IPS-18a (cell line): ENCODE results near the gene MVD.

Experiments
- H3K27ac ChIP-seq: one replicate; pipeline ENCODE4 v1.5.1; 2013; ENCODE audit warnings: low read length
- H3K27me3 ChIP-seq: one replicate; pipeline ENCODE4 v1.6.1; 2013; ENCODE audit warnings: mild to moderate bottlenecking, low read length; ENCODE audit not compliant: control insufficient read depth, insufficient read depth
- H3K36me3 ChIP-seq: one replicate; pipeline ENCODE4 v1.6.1; 2013; ENCODE audit warnings: low read depth, low read length; ENCODE audit not compliant: control insufficient read depth
- H3K4me1 ChIP-seq: one replicate; pipeline ENCODE4 v1.6.1; 2013; ENCODE audit warnings: low read depth, low read length; ENCODE audit not compliant: control insufficient read depth
- H3K4me3 ChIP-seq: one replicate; pipeline ENCODE4 v1.5.1; 2013; ENCODE audit warnings: low read length
- H3K9ac ChIP-seq: one replicate; pipeline ENCODE4 v1.6.1; 2013; ENCODE audit warnings: mild to moderate bottlenecking, low read length, moderate library complexity
- H3K9me3 ChIP-seq: one replicate; pipeline ENCODE4 v1.6.1; 2013; ENCODE audit warnings: low read depth, low read length; ENCODE audit not compliant: control insufficient read depth

The MVD gene

GRCh38 chr16:88623858-88624257 is 39.0 kb downstream of the MVD start:
- Histone ChIP-seq H3K4me3 (no peak overlapping the region), H3K36me3 (peaks cover 46% of the 10 kb centered on the region), H3K9me3 (no peaks in the 10 kb centered on the region), H3K27me3 (no peaks in the 10 kb centered on the region), H3K27ac (no peak overlapping the region), H3K9ac (no peak overlapping the region), H3K4me1 (no peaks in the 10 kb centered on the region)

- H3K4me1 ChIP-seq: no peaks in the 10 kb centered on the region
- H3K36me3 ChIP-seq: peaks cover 49% of the 10 kb centered on the region
Observed at GRCh38 chr16:88622866-88623265, 40.0 kb downstream of the MVD start.

GRCh38 chr16:88622125-88622524 is 40.8 kb downstream of the MVD start:
- Histone ChIP-seq H3K36me3 (peaks cover 46% of the 10 kb centered on the region), H3K9ac (no peak overlapping the region), H3K27ac (no peak overlapping the region), H3K4me3 (no peak overlapping the region), H3K4me1 (no peaks in the 10 kb centered on the region), H3K27me3 (no peaks in the 10 kb centered on the region), H3K9me3 (no peaks in the 10 kb centered on the region)

More at GRCh38 chr16:88622866-88623265, 40.0 kb downstream of the MVD start:
- Histone ChIP-seq H3K27me3 (no peaks in the 10 kb centered on the region), H3K4me3 (no peak overlapping the region), H3K27ac (no peak overlapping the region), H3K9me3 (no peaks in the 10 kb centered on the region), H3K9ac (no peak overlapping the region)

- Histone ChIP-seq H3K27ac (no peak overlapping the region), H3K27me3 (no peaks in the 10 kb centered on the region), H3K36me3 (peaks cover 35% of the 10 kb centered on the region), H3K9ac (no peak overlapping the region), H3K9me3 (no peaks in the 10 kb centered on the region), H3K4me3 (no peak overlapping the region), H3K4me1 (no peaks in the 10 kb centered on the region)
Observed at GRCh38 chr16:88619859-88620815, 42.8 kb downstream of the MVD start.

DNA sequence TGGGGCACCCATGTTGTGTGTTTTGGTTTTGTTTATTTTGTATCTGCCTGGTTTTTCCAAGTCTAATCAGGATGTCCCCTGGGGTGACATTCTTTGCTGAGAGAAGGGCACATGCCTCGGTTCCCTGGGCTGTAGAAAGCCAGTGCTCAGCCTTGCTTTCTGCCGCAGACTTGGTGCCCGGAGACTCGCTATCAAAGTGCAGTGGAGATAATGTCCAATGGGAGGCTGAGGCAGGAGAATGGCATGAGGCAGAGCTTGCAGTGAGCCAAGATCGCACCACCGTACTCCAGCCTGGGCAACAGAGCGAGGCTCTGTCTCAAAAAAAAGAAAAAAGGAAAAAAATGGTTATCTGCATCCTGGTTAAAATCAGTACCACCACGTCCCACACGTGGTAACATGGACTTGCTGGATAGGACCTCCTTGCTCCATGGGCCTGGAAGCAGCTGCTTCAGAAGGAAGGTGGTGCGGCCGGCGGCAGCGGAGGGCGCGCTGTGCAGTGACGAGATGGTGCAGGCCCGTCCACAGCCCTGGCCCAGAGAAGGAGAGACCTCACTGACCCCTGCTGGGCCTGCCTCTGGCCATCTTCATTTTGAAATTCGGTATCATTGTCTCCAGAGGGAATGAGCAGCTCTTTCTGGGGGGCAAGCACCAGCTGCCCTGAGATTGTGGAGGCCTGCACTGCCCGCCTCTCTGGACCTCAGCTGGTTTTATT is 43.8 kb downstream of the MVD start:
- H3K36me3 ChIP-seq: peaks cover 27% of the 10 kb centered on the region
- no peak overlapping the region for H3K9ac ChIP-seq
- no peaks in the 10 kb centered on the region for H3K9me3 ChIP-seq
- no peaks in the 10 kb centered on the region for H3K4me1 ChIP-seq
- no peak overlapping the region for H3K4me3 ChIP-seq
- H3K27ac ChIP-seq: no peak overlapping the region
- no peaks in the 10 kb centered on the region for H3K27me3 ChIP-seq

DNA sequence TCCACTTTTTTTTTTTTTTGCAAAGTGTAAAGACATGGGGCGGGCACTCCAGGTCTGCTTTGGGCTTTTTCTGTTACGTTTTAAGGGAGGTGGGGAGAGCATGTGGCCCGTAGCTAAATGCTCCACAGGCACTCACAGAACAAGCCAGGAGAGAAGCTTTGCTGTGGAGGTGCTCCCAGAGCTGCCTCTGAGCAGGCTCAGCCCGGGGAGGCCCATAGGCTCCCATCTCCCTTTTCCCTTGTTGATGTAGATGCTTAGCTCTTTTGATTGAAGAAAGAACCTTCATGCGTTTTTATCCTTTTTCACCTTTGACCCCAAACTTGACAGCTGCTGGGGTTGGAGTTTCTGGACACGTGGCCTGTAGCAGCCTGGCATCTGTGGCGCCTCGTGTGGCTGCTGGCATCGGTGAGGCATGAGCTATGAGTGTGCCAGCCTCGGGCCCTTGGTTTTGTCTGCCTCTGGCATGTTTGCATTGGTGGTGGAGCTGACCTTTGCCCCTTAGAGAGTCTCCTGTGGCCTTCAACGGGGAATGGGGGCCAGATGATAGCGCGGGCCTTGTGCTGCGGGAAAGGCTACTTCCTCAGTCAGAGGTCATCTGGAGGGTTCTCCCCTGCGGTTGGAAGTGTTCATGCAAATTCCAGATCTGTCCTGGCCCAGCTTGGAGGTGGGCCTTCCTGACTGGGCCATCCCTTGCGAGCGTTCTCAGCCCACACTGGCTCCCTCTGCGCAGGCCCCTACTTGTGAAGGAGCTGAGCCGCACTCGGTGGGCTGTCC is 44.5 kb downstream of the MVD start:
- Histone ChIP-seq H3K4me1 (no peaks in the 10 kb centered on the region), H3K9ac (no peak overlapping the region), H3K27ac (no peak overlapping the region), H3K9me3 (no peaks in the 10 kb centered on the region), H3K4me3 (no peak overlapping the region), H3K27me3 (no peaks in the 10 kb centered on the region), H3K36me3 (peaks cover 23% of the 10 kb centered on the region)

DNA sequence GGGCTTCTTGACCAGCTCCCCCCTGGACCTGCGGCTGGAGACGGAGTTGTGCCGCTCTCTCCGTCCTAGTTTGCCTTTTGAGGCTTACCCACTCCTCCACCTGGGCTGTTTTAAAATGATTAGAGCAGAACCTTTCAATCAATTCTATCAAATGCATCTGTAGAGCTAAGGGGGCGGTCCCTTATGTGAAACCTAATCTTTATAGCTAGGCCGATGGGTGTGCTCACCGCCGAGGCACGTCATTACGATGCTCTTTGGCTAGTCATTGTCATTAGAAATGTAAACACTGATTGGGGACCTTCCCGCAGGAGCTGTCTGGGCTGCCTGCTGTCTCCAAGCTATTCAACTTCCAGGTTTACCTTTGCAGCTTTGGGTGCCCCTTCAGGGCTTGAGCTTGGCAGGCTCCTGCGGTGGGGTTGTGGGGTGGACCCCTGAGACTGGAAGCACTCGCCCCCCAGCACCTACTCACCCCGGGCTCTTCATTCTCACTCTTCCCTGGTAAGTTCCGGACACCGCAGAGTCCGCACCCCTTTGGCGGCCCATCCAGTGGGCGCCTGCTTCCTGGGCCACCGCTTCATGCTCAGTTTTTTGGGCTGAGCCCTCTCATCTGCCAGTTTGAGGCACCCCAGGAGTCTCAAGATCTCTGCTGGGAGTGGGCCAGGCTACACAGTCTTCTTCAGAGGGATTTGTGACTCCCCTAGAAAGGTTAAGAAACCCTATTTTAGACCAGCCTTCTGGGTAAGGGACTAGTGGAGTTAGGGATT is 45.4 kb downstream of the MVD start:
- no peaks in the 10 kb centered on the region for H3K27me3 ChIP-seq
- H3K27ac ChIP-seq: no peak overlapping the region
- H3K4me1 ChIP-seq: no peaks in the 10 kb centered on the region
- H3K36me3 ChIP-seq: peaks cover 17% of the 10 kb centered on the region
- H3K9ac ChIP-seq: no peak overlapping the region
- H3K9me3 ChIP-seq: no peaks in the 10 kb centered on the region
- H3K4me3 ChIP-seq: no peak overlapping the region

DNA sequence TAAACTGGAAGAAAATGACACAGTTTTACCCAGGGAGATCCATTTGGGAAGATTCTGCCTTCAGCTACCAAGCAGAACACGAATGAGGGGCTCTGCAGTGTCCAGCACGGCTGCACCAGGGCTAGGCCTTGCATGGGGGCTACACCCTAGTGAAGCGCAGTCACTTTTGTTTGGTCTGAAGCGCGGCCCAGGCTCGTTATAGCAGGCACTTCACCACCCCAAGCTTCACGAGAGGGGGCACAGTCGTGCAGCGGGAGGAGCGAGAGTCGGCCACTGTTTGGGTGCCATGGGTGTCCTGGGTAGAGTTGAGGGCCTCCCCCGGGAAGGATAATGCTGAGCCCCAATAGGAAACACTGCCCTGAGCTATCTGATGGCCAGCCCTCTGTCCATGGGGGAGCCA is 46.2 kb downstream of the MVD start:
- Histone ChIP-seq H3K4me1 (no peaks in the 10 kb centered on the region), H3K9me3 (no peaks in the 10 kb centered on the region), H3K4me3 (no peak overlapping the region), H3K36me3 (peaks cover 12% of the 10 kb centered on the region), H3K27ac (no peak overlapping the region), H3K9ac (no peak overlapping the region), H3K27me3 (no peaks in the 10 kb centered on the region)

DNA sequence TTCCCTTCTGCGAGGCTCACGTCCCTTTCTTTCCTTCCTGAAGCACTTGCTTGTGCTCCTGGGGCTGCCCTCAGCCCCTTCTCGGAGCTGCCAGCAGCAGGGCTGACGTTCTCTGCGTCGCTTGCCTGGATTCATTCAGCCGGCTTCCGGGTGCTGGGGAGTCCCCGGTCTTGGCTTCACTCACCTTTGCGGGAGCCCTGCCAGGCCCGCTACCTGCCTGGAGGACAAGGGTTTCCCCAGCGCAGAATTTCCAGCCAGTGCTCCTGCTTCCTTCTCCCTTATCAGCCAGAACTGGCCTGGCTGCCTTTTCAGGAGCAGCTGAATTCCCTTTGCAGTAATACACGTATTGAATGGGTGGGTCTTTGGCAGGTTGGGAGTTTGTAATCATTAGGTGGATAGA is 46.6 kb downstream of the MVD start:
- H3K4me3 ChIP-seq: no peak overlapping the region
- no peak overlapping the region for H3K9ac ChIP-seq
- H3K9me3 ChIP-seq: no peaks in the 10 kb centered on the region
- H3K27me3 ChIP-seq: no peaks in the 10 kb centered on the region
- peaks cover 3% of the 10 kb centered on the region for H3K4me1 ChIP-seq
- H3K36me3 ChIP-seq: peaks cover 11% of the 10 kb centered on the region
- no peak overlapping the region for H3K27ac ChIP-seq

- Histone ChIP-seq H3K4me1 (peaks cover 3% of the 10 kb centered on the region), H3K27ac (no peak overlapping the region), H3K27me3 (peaks cover 7% of the 10 kb centered on the region), H3K9me3 (no peaks in the 10 kb centered on the region), H3K9ac (no peak overlapping the region), H3K4me3 (no peak overlapping the region), H3K36me3 (peaks cover 11% of the 10 kb centered on the region)
Observed at GRCh38 chr16:88614818-88615580, 47.9 kb downstream of the MVD start.
